Heart right ventricle (tissue), 16 donors: ENCODE data around the gene POU2F3. TPM values are rescaled to one million over a fixed set of nuclear protein-coding genes. Genes with fewer than 3 reads are reported as not detected.

Experiments
- ATAC-seq, 8 donors: fragments of 200-7000 bp; cut with Tn5 transposase; one replicate each; pipeline ENCODE4 v1.9.1; 2020; ENCODE audit warnings: mild to moderate bottlenecking in 8 of 8, moderate library complexity in 8 of 8, moderate number of reproducible peaks in 1 of 8
- DNase-seq, 2 donors: peaks; one replicate each; pipeline ENCODE4 v3.0.0-alpha.2; 2020
- H3K27ac ChIP-seq, 10 donors: fragments of 200-600 bp; sonication (generic) in 2 of 10; one replicate each; pipeline versions ENCODE4 v1.5.0 to v1.8.0; 2020 to 2022; ENCODE audit warnings: mild to moderate bottlenecking in 3 of 10
- H3K27me3 ChIP-seq, 7 donors: fragments of 200-600 bp; one replicate each; pipeline ENCODE4 v1.8.0; 2021 to 2022; ENCODE audit warnings: mild to moderate bottlenecking in 2 of 7
- H3K36me3 ChIP-seq, 9 donors: fragments of 200-600 bp; sonication (generic) in 1 of 9; one replicate each; pipeline versions ENCODE4 v1.5.0 to v1.8.0; 2020 to 2022; ENCODE audit warnings: mild to moderate bottlenecking in 2 of 9
- H3K4me1 ChIP-seq, 9 donors: fragments of 200-600 bp; sonication (generic) in 1 of 9; one replicate each; pipeline versions ENCODE4 v1.5.0 to v1.8.0; 2020 to 2022; ENCODE audit warnings: mild to moderate bottlenecking in 4 of 9
- H3K4me3 ChIP-seq, 10 donors: fragments of 200-600 bp; sonication (generic) in 2 of 10; one replicate each; pipeline versions ENCODE4 v1.5.0 to v1.8.0; 2020 to 2022; ENCODE audit warnings: mild to moderate bottlenecking in 7 of 10, moderate library complexity in 2 of 10
- H3K9me3 ChIP-seq, 11 donors: fragments of 200-600 bp in 10 of 11; sonication (generic) in 2 of 11; one replicate each; pipeline versions ENCODE4 v1.5.0 to v1.8.0; 2013 to 2022; ENCODE audit warnings: mild to moderate bottlenecking in 2 of 11, control low read depth in 1 of 11, moderate library complexity in 1 of 11
- WGBS, 2 donors: extraction: QIAGEN DNeasy Blood & Tissue Kit; methylation state at CpG; one replicate each; pipeline ENCODE4 v1.1.7; 2013; ENCODE audit warnings: inconsistent platforms in 1 of 2; 5-methylcytosine and 5-hydroxymethylcytosine counted together
- intact Hi-C, 10 donors: fragments of 100-400 bp; cut with DNase I; formaldehyde crosslinking; loops; one replicate each; pipeline versions ENCODE4 v1.11.1 to v1.14.2; 2022
- polyA plus RNA-seq, 2 donors: library from polyadenylated mRNA; stranded (reverse); fragments of 200-250 nt; gene quantifications; one replicate each; pipeline ENCODE4 v1.2.3, GENCODE V29; 2013
- total RNA-seq, 10 donors: library from RNA; stranded (reverse); fragmentation: NEBNext Ultra II Directional in 3 of 10; extraction: Animal tissue kit (Norgen Biotek cat#: 25700) in 3 of 10; gene quantifications; one replicate each; pipeline versions ENCODE4 v1.2.1 to v1.2.4, GENCODE V29; 2021 to 2023
- TF ChIP-seq, protein P1 (sequence below), 9 donors: fragments of 200-600 bp; sonication (generic) in 2 of 9; IDR thresholded peaks; one replicate each; pipeline versions ENCODE4 v1.5.0 to v1.8.0; 2021 to 2022; ENCODE audit warnings: antibody characterized with exemption in 9 of 9, mild to moderate bottlenecking in 5 of 9, moderate library complexity in 1 of 9
- donor health status: Arrhythmogenic right ventricular cardiomyopathy.
- donor health status: ischemic (EF 13 %, LVEDD 7.1; RV severe dilation, severe dysfunction).
- donor health status: healthy with polysubstance abuse.
- donor health status: DM: no; HTN: yes; CAD: no.
- donor health status: DM: no; HTN: no; CAD: no.
- donor health status: ischemic (EF 25% LVEDD 6.9; RV normal size, moderate dysfunction).
- donor health status: ischemic (EF 25% LVEDD 5.7; RV mildly dilated, moderate dysfunction).
- donor health status: healthy.
- donor health status: DM: yes; HTN: yes; CAD: no.
- donor health status: Ischemic cardiomyopathy.
- donor health status: ischemic (EF 35%, LVEDD 5.7; RV mildly dilated, moderate dysfunction).
- donor health status: nonischemic (EF 11% LVEDD 7.7; RV severe dilation, severe dysfunction).
- donor health status: DM: yes; HTN: yes; CAD: no.
- donor health status: PGD.
- donor health status: ischemic (EF 29% LVEDD 5.4; RV normal size, mild dysfunction).
- donor health status: nonischemic (EF 23%, LVEDD 6.1; RV moderate dilation, normal function).

Gene POU2F3
- total and polyA plus RNA-seq, 12 donors, result 0.03 to 0.15 TPM; not detected in 10

DNA sequence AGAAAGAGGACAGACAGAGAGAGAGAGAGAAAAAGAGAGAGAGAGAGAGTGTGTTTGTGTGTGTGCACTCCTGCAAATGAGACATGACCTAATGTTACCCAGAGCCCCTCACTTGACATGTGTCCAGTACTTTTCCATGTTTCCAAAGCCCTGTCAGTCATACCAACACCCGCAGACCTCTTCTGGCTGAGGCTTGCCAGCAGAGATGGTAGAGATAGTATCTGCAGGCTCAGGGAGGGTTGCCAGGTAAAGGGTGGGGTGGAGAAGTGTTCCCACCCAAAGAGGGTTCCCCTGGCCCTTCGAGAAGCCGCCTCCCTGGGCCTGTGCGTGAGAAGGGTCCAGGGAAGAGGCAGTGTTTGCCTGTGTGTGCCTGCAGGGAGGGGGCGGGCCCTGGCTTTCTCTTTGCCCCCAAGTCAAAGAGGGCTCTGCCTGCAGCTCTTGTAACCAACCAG, 40.7 kb downstream of the POU2F3 start:
- no peak for DNase-seq
- ATAC-seq, result peak in 6 of 8 donors; percentile 35 to 67 (median 54)
- H3K36me3 ChIP-seq, result no peaks in the 10 kb centered on the region
- H3K4me3 ChIP-seq, result no peak overlapping the region
- H3K4me1 ChIP-seq, result peaks cover 0 to 14% (median 8%) of the 10 kb centered on the region in 9 donors
- WGBS, 2 donors, result 54 to 55% methylated on average over 5 of the region's 5 CpGs
- TF ChIP-seq, protein P1, sequence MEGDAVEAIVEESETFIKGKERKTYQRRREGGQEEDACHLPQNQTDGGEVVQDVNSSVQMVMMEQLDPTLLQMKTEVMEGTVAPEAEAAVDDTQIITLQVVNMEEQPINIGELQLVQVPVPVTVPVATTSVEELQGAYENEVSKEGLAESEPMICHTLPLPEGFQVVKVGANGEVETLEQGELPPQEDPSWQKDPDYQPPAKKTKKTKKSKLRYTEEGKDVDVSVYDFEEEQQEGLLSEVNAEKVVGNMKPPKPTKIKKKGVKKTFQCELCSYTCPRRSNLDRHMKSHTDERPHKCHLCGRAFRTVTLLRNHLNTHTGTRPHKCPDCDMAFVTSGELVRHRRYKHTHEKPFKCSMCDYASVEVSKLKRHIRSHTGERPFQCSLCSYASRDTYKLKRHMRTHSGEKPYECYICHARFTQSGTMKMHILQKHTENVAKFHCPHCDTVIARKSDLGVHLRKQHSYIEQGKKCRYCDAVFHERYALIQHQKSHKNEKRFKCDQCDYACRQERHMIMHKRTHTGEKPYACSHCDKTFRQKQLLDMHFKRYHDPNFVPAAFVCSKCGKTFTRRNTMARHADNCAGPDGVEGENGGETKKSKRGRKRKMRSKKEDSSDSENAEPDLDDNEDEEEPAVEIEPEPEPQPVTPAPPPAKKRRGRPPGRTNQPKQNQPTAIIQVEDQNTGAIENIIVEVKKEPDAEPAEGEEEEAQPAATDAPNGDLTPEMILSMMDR (IDR thresholded peaks at IDR 0.05), result no peak
- intact Hi-C loops, result no loop called here
- peaks cover 0 to 3% (median 0%) of the 10 kb centered on the region in 7 donors for H3K27me3 ChIP-seq
- H3K27ac ChIP-seq, result no peak overlapping the region
- no peaks in the 10 kb centered on the region for H3K9me3 ChIP-seq

DNA sequence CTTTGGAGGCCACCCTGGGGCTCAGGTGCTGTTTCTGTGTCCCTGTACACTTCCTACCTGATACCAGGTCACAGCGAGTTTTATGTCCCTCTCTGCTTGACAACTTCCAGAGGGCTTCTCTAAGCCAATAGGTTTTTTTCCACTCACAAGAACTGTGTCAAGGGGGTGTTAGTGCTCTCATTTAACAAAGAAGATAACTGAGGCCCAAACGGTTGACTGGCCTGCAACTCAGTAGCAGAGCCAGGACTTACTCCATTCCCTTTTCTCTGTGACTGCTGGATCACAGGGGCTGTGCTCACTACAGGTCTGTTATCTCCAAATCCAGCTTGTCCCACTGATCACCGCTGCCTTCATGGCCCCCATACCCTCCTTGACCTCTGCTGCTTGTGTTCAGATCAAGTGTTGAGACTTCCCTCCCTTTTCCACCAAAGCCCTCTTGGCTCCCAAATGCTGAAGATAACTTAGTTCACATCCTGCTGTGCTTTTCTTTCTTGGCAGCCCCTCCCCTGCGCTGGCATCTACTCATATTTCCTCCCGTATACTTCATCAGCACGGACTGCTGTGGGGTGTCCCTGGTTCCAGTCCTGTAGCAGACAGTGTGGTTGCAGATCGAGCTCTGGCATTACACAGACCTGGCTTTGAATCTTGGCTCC, 41.3 kb downstream of the POU2F3 start:
- Histone ChIP-seq H3K27me3 (peaks cover 0 to 3% (median 0%) of the 10 kb centered on the region in 7 donors), H3K4me3 (no peak overlapping the region), H3K9me3 (no peaks in the 10 kb centered on the region), H3K4me1 (peaks cover 0 to 14% (median 8%) of the 10 kb centered on the region in 9 donors), H3K27ac (peak overlapping the region in 1 of 10 donors; percentile 3), H3K36me3 (no peaks in the 10 kb centered on the region)
- TF ChIP-seq, protein P1 (IDR thresholded peaks at IDR 0.05), result no peak
- DNase-seq (peak in 1 of 2 donors; percentile 23), ATAC-seq (peak in 4 of 8 donors; percentile 27 to 64 (median 36))
- intact Hi-C loops, result no loop called here
- 27 to 32% methylated on average over 7 of the region's 7 CpGs for WGBS, 2 donors

DNA sequence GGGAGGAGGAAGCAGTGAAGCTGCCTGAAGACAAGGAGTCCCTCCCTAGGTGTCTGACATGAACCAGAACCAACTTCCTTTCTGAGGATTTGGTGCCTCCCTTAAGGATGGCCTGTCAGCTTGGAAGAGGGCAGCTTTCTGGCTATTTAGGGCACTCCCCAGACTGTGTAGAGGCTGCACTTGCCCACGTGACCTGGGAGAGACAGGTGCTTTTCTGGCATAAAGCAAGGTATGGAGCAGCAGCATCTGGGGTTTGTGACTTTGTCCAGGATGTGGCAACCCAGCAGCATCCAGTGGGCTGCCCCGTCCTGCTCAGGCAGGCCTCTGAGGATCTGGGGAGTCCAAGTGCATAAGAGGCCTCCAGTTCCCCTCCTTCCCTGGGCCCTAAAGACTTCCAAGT, 43.2 kb downstream of the POU2F3 start:
- ATAC-seq (no peak), DNase-seq (no peak)
- intact Hi-C loops, result no loop called here
- 81 to 90% methylated on average over 2 of the region's 2 CpGs for WGBS, 2 donors
- H3K27ac ChIP-seq, result no peak overlapping the region
- TF ChIP-seq, protein P1 (IDR thresholded peaks at IDR 0.05), result no peak
- H3K4me3 ChIP-seq, result no peak overlapping the region
- H3K4me1 ChIP-seq, result peaks cover 0 to 14% (median 8%) of the 10 kb centered on the region in 9 donors
- no peaks in the 10 kb centered on the region for H3K9me3 ChIP-seq
- H3K27me3 ChIP-seq, result peaks cover 0 to 7% (median 0%) of the 10 kb centered on the region in 7 donors
- H3K36me3 ChIP-seq, result no peaks in the 10 kb centered on the region

DNA sequence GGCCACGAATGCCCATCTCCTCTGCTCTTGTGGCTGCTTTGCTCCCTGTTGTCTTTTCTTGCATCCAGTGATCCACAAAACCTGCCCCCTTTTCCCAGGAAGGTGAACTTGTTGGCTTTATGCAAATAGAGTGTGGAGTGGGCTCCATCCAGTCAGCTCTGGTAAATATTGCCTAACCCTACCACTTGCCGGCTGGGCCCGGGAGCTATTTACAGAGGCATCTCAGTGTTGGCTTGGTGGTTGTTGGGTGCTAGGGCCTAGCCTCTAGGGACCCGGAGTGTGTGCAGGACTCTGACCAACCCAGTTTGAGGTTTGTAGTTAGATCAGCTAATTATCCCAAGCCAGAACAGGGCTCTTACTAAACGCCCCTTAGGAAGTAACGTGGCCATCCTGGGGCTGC, 44.3 kb downstream of the POU2F3 start:
- 90 to 94% methylated on average over 6 of the region's 6 CpGs for WGBS, 2 donors

More for the DNA sequence above, 44.3 kb downstream of the POU2F3 start:
- peaks cover 0 to 14% (median 8%) of the 10 kb centered on the region in 9 donors for H3K4me1 ChIP-seq
- no peak overlapping the region for H3K27ac ChIP-seq
- no peaks in the 10 kb centered on the region for H3K36me3 ChIP-seq
- no peaks in the 10 kb centered on the region for H3K9me3 ChIP-seq
- no peak for ATAC-seq
- intact Hi-C loops, result no loop called here
- no peak overlapping the region for H3K4me3 ChIP-seq
- no peak for DNase-seq
- H3K27me3 ChIP-seq, result peaks cover 0 to 7% (median 0%) of the 10 kb centered on the region in 7 donors
- TF ChIP-seq, protein P1 (IDR thresholded peaks at IDR 0.05), result no peak
